ENCODE measurements around the gene AKAP5.

DNA sequence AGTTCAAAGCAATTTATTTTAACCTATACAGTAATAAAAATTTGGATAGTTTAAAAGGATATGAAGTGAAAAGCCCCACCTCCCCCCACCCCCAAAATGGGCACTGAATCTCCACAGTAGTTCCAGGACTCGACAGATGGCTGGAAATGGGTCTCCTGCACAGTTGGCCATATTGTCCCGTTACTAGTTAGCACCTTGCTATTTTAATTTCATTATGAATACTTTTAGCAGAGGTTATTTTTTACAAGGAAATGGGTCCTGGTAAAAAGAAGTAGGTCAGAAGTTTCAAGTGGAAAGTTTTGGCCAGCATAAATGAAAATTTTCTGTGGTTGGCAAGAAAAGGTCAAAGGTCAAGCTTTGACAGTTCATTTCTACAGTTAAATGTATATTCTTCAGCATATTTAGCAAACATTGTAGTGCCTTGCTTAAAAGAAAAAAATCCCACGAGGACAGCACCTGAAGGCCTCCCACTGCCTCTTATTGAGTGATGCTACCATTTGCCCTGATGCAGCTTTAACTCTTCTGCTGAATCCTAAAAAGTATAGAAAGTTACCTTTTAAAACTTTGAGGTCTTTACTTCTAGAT, 48.9 kb upstream of the AKAP5 start:
- TF ChIP-seq, protein P1, sequence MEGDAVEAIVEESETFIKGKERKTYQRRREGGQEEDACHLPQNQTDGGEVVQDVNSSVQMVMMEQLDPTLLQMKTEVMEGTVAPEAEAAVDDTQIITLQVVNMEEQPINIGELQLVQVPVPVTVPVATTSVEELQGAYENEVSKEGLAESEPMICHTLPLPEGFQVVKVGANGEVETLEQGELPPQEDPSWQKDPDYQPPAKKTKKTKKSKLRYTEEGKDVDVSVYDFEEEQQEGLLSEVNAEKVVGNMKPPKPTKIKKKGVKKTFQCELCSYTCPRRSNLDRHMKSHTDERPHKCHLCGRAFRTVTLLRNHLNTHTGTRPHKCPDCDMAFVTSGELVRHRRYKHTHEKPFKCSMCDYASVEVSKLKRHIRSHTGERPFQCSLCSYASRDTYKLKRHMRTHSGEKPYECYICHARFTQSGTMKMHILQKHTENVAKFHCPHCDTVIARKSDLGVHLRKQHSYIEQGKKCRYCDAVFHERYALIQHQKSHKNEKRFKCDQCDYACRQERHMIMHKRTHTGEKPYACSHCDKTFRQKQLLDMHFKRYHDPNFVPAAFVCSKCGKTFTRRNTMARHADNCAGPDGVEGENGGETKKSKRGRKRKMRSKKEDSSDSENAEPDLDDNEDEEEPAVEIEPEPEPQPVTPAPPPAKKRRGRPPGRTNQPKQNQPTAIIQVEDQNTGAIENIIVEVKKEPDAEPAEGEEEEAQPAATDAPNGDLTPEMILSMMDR (IDR thresholded peaks at IDR 0.05), result no peak
- TF ChIP-seq POLR2A (IDR thresholded peaks at IDR 0.05) (no peak), POLR2AphosphoS5 (IDR thresholded peaks at IDR 0.05) (no peak)
